ENCODE measurements around the gene P2RY4.

P2RY4 gene

DNA sequence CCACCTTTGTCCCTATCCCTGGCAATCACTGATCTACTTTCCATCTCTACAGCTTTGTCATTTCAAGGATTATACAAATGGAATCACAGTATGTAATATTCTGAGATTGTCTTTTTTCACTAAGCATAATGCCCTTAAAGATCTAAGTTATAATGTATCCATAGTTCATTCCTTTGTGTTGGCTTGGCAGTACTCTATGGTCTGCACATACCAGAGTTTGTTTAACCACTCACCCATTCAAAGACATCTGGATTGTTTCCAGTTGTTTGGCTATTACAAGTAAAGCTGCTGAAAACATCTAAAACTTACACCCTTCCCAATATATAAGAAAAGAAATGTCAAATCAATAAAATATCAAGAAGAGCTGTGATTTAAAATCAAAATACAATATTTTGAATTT lies 51.5 kb downstream of the P2RY4 start:
- no peaks in the 10 kb centered on the region for H3K9me3 ChIP-seq (ENCODE audit: control insufficient read depth, low read length)
- no peaks in the 10 kb centered on the region for H3K36me3 ChIP-seq (ENCODE audit: control insufficient read depth, insufficient read depth, low read length)
- no peak for DNase-seq
- H3K27me3 ChIP-seq (replicated peaks; ENCODE audit: control insufficient read depth, insufficient read depth, low read length, poor library complexity, severe bottlenecking) = no peaks in the 10 kb centered on the region
- H3K27ac ChIP-seq (ENCODE audit: insufficient read depth, low read length, poor library complexity, severe bottlenecking) = no peak overlapping the region
- H3K4me3 ChIP-seq (ENCODE audit: insufficient read depth, low read depth, low read length, poor library complexity, severe bottlenecking) = no peak overlapping the region
- H3K4me1 ChIP-seq (ENCODE audit: control insufficient read depth, insufficient read depth, low read length, poor library complexity, severe bottlenecking) = no peaks in the 10 kb centered on the region
